Activated CD4-positive, CD25-positive, alpha-beta regulatory T cell treated with anti-CD3 and anti-CD28 coated beads, Interleukin-2, amount 50 U/mL, for 16 hours (primary cell): ENCODE measurements around the gene PLCH1.

Source experiments
- DNase-seq: peaks from one replicate; pipeline ENCODE4 v3.0.0-alpha.2; 2020; ENCODE audit warnings: low read depth, low spot score

PLCH1 gene

DNA sequence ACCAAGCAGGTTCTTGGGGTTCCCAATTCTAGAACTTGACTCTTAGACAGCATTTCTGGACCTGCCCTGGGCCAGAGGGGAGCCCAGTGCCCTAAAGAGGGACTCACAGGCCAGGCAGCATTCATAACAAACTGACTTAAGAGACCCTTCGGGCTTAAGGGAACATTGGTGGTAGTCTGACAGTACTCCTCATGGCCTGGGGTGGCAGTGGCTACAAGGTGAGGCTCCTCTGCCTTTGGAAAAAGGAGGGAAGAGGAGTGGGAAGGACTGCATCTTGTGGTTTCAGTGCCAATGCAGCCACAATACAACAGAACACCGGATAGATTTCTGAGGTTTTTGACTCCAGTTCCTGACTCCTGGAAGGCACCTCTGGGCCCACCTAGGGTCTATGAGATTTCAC lies 279.2 kb downstream of the PLCH1 start:
- no peak for DNase-seq

DNA sequence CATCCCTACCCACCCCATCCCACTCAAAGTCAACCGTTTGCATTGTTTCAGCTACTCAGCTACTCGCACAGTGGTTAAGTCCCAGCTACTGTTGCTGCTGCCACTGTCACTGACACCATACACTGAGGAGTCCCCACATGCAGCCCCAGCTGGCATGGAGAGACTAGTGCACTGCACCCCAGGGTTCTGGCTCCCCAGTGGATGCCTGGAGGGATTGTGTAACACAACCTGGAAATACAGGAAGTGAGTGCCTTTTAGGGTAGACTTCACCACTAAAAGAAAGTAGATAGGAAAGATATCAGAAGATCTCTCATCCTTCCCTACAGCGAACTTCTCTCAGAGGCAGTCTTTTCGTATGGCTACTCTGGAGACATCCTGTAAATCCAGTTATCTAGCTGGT lies 282.2 kb downstream of the PLCH1 start:
- no peak for DNase-seq

DNA sequence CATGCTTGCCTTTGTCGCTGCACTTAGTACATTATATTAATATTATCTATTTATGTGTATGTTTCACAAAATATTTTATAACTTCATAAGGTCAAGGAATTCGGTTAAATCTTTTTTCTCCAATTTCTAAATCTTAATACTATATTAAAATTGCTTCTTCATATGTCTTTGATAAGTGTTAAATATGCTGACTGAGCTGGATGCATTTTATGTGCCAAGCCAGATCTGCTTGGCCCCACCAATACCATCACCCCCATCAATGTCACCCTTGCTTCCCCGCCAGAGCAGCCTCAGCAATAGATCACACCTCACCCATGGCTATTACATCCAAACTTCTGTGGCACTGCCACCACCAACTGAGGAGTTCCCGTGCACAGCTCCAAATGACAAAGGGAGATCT lies 287.3 kb downstream of the PLCH1 start:
- DNase-seq: no peak

DNA sequence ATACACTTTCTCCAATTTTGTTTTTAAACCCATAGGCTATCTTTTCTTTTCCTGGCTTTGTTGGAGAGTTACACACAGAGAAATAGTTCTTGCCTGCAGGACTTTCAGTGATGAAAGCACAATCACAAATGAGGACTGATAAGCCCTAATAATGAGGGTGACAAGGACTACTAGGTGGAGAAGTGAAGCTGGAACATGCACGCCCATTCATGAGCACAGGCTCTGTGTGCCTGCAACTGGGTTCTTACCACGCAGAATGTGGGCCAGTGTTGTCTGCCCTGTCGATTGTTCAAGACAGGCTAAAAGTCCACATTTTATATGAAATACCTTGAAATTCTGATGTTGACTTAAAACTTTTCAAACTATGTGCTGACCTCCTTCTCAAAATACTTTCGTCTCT lies 289.1 kb downstream of the PLCH1 start:
- DNase-seq: no peak

DNA sequence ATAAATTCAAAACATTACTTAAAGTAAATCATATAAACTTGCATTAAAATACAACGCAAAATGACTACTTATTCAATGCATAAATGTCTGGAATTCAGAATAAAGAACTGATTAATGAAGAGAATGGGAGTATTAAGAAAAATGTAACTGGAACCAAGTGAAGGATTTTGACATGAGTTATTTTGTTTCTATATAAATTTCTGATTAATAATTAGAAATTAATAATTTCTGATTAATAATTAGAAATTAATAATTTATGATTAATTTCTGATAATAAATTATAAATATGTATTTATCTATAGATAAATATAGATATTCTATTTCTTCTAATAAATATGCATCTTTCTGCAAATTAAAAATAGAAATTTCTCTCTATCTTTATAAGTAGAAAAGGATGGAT lies 291.4 kb downstream of the PLCH1 start:
- DNase-seq: no peak

DNA sequence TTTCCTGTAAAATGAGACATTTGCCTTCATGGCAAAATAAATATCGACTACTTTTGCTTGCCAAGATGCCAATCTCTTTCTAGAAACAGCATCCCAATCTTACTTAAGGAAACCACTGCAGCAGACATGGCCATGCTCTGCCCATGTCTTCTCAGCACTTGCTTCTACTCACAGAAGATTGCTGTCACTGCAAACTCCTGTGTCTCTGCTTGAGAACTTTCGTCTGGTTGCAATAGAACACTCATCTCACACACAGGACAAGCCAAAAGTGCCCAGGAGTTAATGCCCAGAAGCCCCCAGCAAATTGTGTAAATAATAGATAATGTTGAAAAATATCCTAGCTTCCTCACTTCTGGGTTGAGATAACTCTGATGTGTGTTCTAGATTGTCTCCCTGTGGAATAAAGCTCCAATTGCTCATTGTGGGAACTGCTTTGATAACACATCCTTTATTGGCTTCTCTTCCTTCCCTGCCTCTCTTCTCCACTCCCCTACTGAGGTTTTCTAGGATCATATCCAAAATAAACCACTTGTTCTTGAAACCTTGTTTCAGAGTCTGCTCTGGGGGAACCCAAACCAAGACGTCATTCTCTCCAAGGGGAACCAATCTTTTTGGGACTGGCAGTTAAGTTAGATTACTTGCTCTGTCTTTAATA lies 295.1 kb downstream of the PLCH1 start:
- no peak for DNase-seq

DNA sequence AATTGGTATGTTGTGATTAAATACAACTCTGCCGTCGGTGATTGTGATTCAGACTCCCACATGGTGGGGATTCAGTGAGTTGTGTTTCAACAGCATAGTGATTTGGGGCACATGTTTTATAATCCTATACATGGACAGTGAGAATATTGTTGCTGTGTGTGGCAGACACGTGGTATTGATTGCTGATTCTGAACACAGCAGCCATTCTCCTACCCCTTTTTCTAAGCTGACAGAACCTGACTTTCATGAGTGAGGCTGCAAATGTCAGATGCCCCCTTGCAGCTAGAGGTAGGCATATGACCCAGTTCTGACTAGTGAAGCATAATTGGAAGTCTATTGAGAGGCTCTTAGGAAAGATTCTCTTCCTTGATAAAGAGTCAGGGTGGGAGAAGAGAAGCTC lies 296.3 kb downstream of the PLCH1 start:
- no peak for DNase-seq

DNA sequence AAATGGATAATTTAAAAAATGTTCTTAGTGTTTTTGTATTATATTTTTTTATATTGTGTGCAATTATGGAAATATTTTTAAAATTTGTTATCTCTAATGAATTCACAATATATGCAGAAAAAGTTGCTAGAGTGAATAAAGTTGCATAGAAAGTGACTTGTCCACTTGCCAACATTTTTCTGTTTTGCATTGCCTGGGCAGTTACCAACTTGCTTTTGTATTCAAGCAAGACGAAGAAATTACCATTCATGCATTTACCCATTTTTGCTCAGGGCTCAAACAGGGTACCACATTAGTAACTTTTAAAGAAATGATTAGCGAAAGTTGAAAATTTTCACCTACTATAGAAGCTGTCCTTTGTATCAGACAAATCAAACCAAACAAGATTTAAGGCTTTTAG lies 298.5 kb downstream of the PLCH1 start:
- DNase-seq: no peak

DNA sequence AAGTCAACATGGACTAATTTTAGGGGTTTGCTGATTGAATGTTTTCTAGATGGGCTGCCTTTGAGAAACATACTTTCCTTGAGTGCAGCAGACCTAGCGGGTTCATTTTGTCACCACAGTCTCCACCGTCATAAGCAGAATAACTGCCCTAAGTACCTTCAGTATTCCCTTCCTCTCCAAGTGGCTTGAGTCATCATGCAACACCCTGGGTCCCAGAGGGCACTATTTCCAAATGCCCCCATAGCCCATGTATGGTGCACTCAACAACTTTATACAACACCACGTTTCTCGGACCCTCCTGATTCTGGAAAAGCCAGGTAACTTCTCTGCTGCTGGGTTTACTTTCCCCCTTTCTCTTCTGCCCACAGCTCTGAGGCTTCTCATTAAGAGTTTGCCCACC lies 300.1 kb downstream of the PLCH1 start:
- DNase-seq: no peak

DNA sequence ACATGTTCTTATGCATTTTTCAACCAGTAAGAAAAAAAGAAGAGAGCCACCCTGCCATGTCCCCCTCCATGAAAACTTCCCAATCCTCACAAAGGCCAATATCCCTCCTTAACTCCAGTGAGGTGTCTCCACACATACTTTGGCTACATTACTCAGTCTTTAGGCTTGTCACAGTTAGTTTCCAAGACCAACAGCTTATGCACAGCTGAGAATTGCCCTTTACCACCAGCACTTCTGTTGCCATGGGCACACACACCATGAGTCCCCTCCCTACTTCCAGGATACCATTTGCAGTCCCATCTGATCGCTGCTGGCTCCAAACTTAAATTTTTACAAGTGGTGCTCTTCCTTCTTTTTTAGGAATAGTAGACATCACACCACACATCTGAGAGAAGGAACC lies 301.1 kb downstream of the PLCH1 start:
- no peak for DNase-seq

DNA sequence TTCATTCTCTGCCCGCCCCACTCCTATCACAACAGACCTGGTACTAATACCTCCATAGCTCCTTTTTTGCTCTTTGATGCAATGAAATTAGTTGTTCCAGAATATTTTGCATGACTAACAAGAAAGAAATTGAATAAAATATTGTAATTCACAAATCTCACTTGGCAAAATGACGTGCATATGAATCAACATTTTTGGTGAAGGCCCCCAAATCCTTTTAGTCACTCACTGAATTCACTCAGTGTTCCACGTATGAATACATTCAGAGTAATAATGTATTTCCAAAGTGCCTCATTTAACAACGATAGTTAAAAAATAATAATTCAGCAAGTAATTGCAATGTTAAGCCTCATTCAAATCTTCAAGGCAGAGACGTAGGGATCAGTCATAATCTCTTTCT lies 302.8 kb downstream of the PLCH1 start:
- DNase-seq: no peak

DNA sequence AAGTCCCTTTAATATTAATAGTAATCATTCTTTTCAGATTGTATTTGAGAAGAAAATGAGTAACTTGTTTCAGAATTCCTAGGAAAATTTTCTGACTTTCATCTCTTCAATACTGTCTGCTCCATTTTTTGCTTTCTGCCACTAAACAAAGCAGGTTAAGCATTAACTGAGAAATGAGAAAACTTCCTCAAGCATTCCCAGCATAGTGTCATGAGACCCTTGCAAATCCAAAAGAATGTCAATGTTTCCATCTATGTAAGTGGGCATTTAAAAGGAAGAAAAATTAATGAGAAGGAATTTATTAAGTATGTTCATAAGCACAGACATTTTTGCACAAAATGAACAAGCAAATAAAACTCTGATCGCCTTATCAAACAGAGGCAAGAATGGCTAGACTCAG lies 303.4 kb downstream of the PLCH1 start:
- DNase-seq: no peak

DNA sequence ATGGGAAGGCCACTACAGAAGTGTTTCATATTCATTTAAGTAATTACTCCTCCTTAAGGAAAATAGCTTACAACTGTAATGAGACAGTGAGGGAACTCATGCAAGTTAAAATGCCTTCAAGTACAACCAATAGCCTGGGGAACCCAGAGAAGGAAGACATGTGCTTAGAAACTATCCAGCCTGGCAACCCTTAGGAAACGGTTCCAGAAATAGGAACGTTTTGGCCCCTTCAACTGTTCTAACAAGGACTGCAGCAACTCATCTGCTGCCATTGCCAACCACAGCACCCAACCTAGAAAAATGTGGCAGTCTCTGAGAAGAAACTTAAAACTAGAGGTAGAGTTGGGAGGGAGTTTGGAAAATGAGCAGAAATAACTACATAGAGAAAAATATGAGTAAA lies 303.8 kb downstream of the PLCH1 start:
- no peak for DNase-seq

DNA sequence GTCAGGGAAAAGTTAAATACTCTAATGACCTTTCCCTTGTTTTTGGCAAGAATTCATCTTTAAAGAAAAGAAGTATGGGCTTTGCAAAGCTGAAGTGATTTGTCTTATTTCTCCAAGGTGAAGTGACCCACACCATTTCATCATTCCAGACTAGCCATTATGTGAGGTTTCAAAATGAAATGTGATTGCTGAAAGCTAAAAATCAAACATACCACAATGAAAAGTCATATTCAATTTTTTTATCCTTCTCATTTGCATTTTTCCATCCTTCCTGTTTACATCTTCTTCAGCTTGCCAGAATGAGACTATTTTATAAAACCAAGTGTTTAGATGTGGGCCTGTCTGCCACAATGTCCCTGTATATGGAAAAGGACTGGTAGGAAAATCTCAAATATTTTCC lies 309.1 kb downstream of the PLCH1 start:
- DNase-seq: no peak

DNA sequence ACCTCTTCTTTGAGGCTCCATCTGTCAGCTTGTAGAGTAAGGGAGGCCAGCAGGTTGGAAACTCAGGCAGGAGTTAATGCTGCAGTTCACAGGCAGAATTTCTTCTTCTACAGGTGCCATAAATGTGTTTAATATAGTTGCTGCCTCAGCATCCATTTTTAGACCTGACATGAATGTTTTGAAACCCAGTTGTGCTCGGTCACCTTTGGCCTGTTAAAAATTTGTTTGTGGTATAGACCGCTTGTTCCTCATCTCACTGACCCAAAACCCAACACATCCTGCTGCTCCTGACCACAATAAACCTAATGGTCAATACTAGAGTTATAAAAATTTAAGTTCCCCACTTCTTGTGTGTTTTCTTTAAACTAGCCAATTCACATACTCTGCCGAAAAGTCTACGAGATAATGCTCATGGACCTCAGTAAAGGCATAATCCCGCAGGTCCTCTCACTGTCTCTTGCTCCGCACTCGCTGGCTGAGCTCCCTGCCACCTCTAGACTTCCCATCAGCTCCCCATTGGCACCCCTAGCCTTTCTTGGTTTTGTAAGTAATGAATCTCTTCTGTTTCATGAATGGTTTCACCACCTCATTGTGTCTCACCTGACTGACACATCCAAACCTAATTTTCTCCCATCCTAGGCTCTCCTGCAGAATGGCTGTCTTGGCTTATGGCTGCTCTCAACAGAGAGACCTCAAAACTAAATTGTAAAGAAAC lies 312.9 kb downstream of the PLCH1 start:
- DNase-seq: no peak

DNA sequence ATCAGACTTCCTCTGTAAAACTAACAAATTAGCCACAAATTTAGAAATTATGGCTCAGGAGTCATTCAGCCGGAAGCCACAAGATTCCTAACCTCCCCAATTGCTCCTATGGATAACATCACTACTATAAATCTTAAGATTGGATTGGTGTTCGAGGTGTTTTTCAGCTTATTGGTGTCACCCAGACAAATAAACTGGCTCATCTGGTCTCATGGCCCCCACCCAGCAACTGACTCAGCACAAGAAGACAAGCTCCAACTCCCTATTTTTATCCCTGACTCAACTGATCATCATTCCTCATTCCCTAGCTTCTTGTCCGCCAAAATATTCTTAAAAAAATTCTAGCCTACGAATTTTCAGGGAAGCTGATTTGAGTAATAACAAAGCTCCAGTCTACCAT lies 316.3 kb downstream of the PLCH1 start:
- DNase-seq: no peak

DNA sequence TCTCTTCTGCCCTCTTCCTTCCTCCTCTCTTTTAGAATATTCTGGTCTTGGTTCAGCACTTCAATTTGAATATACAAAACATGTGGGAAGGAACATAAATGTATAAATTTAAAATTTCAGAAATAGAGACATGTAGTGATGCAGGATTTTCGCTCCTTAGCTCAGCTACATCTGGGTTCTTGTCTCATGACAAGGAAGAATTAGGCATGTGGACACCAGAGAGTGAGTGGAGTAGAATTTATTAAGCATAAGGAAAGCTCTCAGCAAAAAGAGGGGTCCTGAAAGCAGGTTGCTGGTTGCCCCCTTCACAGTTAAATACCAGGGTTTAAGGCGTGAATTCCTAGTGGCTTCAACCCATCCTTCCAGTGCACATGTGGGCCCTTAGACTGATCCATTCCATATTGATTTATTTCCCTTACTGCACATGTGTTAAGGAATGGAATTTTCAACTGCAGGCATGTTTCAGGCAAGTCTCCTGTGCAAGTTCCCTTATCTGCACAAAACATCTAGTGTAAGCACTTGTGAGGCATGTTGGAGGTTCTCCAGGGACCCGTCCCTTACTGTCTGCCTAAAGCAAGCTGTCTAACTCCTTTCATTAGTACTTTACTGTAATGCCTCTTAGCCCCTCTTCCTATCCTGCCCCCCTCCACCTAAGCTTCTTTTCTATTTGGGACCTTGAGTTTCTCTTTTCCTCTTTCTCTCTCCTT lies 318.2 kb downstream of the PLCH1 start:
- DNase-seq: no peak

DNA sequence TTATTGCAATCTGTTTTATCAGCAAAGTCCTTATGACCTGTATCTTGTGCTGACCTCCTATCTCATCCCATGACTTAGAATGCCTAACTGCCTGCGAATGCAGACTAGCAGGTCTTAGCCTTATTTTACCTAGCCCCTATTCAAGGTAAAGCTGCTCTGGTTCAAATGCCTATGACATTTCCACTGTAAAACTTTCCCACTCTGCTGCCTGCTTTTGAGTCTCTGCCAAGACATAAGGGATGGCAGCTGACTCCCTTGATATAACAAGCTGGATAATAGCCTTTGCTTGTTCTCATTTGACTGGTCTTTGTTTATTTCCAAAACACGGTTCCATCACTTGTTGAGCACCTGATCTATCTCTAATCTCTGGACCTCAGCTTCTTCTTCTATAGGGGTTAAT lies 319.5 kb downstream of the PLCH1 start:
- no peak for DNase-seq

DNA sequence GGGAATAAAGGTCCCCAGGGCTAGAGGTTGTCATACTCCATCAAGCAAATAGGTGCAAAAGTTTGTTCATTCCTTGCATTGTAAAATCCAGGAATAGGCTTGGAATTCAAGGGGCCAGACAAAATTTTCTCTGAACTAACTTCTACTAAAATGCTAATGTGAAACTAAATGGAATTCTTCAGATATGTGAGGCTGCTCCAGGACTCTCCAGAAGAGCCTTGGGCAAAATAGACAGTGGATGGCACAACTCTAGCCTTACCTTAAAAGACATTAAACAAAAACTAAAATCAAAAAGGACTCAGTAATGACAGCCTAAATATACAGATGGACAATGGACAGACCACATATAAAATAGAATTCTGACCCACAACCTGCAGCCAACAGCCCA lies 320.6 kb downstream of the PLCH1 start:
- no peak for DNase-seq

DNA sequence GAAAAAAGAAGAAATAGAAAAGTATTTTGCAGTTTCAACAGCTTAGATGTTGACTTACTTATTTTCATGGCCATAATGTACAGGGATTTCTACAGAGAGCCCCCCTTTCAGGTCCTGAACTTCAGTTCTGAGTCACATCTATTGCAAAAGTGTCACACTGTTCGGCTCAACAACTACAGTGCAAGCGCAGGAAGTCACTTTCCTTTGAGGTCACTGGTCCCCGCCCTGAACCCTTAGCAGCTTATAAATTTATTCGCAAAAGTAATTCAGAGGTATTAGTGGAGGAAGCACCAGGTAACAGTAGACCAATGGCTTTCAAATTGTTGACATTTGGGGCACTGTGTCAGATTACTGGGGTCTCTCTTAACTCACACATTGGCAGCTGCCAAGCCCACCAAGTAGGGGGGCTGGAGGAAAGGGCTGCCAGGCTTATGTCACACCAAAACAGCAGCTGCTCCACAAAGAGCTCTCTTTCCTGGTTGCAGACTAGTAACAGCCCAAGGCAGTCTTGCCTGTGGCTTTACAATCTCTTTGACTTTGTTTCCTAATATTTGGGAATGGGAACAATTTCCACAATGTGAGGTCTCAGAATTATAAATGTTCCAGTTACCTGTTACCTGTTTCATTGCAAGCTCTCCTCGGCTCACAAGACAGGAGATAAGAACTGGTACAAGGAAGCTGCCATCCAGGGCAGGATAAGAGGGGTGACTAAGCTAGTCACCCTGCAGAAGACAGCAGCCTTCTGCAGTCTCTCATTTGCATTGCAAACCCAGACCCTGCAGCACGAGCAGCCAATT lies 321.1 kb downstream of the PLCH1 start:
- DNase-seq: no peak

DNA sequence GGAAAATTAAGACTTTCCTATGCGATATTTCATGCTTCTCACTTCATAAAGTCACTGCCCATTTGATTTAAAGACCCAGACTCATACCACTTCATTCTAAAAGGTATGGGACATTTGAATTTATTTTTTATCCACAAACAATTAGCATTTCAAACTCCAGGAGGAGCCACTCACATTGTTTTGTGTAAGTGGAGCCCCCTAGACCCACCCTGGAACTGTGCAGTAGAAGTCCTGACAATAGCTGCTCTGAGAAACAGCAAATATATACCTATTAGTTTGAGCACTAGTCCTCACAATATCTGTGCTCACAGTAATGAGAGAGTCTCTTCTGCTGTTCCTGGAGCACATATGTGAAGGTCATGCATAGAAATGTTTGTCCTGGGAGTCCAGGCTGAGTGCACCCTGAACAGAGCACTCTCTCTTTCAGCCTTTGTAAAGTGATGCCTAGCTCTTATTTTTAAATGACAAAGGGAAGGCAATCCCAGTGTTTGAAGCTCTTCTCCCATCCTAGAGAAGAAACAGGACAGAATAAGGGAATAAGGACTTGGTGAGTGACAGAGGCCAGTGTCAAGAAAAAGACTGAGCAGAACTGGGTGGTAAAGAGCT lies 323.9 kb downstream of the PLCH1 start:
- no peak for DNase-seq

DNA sequence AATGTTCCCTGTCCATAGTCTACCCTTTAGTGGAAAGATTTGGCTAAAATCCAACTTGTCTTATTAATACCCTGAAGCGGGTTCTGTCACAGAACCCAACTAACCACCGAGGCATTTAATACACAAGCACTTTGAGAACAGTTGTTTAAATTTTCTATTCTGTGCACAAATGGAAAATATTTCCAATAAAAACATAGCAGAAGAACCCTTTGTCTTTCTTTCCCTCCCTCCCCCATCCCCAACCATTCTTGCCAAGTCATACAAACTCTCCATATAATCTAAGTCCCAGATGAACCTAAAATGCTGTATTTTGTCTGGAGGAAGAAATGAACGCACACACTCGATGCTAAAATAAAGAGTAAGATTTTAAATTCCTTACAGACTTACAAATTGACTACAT lies 324.5 kb downstream of the PLCH1 start:
- no peak for DNase-seq
